Small intestine (tissue), 7 donors: ENCODE data around the gene GINS2. TPM values are rescaled to one million over a fixed set of nuclear protein-coding genes. Genes with fewer than 3 reads are reported as not detected.
A peak's percentile ranks its signal among the peaks of the same experiment; 100 is the strongest.

Experiments
- DNase-seq, 2 donors: peaks; one replicate each; pipeline versions ENCODE4 v3.0.0 to v3.0.0-alpha.2; 2013
- FAIRE-seq: peaks from 2 replicates; lab custom pipeline; 2012; peaks lifted over from hg19 to GRCh38; lab: Jason Lieb, UNC
- H3K27ac ChIP-seq, 3 donors: one replicate each; pipeline ENCODE4 v1.5.1; 2013; ENCODE audit warnings: low read length in 2 of 3, mild to moderate bottlenecking in 2 of 3, control low read depth in 1 of 3, inconsistent platforms in 1 of 3, low read depth in 1 of 3, moderate library complexity in 1 of 3
- H3K27me3 ChIP-seq, 3 donors: one replicate each; pipeline ENCODE4 v1.6.1; 2013; ENCODE audit warnings: low read length in 3 of 3, inconsistent platforms in 1 of 3; ENCODE audit not compliant: control insufficient read depth in 3 of 3, insufficient read depth in 3 of 3
- H3K36me3 ChIP-seq, 3 donors: one replicate each; pipeline ENCODE4 v1.6.1; 2013; ENCODE audit warnings: low read length in 3 of 3, inconsistent platforms in 1 of 3, low read depth in 1 of 3, mild to moderate bottlenecking in 1 of 3, moderate library complexity in 1 of 3; ENCODE audit not compliant: control insufficient read depth in 3 of 3, insufficient read depth in 2 of 3
- H3K4me1 ChIP-seq, 3 donors: one replicate each; pipeline ENCODE4 v1.6.1; 2013; ENCODE audit warnings: low read length in 2 of 3, inconsistent platforms in 1 of 3, low read depth in 1 of 3, mild to moderate bottlenecking in 1 of 3, moderate library complexity in 1 of 3; ENCODE audit not compliant: control insufficient read depth in 3 of 3, insufficient read depth in 2 of 3
- H3K4me3 ChIP-seq, 3 donors: one replicate each; pipeline ENCODE4 v1.5.1; 2013; ENCODE audit warnings: low read length in 3 of 3, control low read depth in 1 of 3, inconsistent platforms in 1 of 3, low read depth in 1 of 3, mild to moderate bottlenecking in 1 of 3, moderate library complexity in 1 of 3
- H3K9me3 ChIP-seq, 2 donors: one replicate each; pipeline ENCODE4 v1.6.1; 2013; ENCODE audit warnings: low read depth in 1 of 2, low read length in 1 of 2; ENCODE audit not compliant: control insufficient read depth in 2 of 2, insufficient read depth in 1 of 2
- WGBS, 3 donors: extraction: QIAGEN DNeasy Blood & Tissue Kit; methylation state at CpG; one replicate each; pipeline ENCODE4 v1.1.7; 2013; 5-methylcytosine and 5-hydroxymethylcytosine counted together
- polyA plus RNA-seq, 4 donors: library from polyadenylated mRNA; stranded (reverse) in 3 of 4; unstranded in 1 of 4; fragments of 200-250 nt in 3 of 4; fragments of 120-200 nt in 1 of 4; gene quantifications; one replicate each; pipeline versions ENCODE4 v1.2.1 to v1.2.3, GENCODE V29; 2013
- donor health status: healthy with polysubstance abuse.
- donor health status: control.
- donor health status: control.
- donor health status: Bipolar disorder and iron deficiency.
- donor health status: healthy.

GINS2 gene
- polyA plus RNA-seq, 4 donors = 2.0 to 11.2 (median 6.4) TPM

- Histone ChIP-seq H3K27ac (no peak overlapping the region), H3K9me3 (peaks cover 0 to 14% of the 10 kb centered on the region in 2 donors), H3K36me3 (peaks cover 0 to 2% (median 0%) of the 10 kb centered on the region in 3 donors), H3K4me1 (peaks cover 0 to 4% (median 0%) of the 10 kb centered on the region in 3 donors), H3K27me3 (peaks cover 0 to 29% (median 0%) of the 10 kb centered on the region in 3 donors), H3K4me3 (no peak overlapping the region)
- peak in 1 of 2 donors; percentile 40 for DNase-seq
- 15 to 46% (median 28%) methylated on average over 9 of the region's 9 CpGs for WGBS, 3 donors
- no peak for FAIRE-seq
Measured at GRCh38 chr16:85712801-85713200, 24.0 kb upstream of the GINS2 start.

- WGBS, 3 donors = 73 to 86% (median 76%) methylated on average over 6 of the region's 6 CpGs
- no peak for FAIRE-seq
Measured at GRCh38 chr16:85711982-85712587, 23.3 kb upstream of the GINS2 start.

DNA sequence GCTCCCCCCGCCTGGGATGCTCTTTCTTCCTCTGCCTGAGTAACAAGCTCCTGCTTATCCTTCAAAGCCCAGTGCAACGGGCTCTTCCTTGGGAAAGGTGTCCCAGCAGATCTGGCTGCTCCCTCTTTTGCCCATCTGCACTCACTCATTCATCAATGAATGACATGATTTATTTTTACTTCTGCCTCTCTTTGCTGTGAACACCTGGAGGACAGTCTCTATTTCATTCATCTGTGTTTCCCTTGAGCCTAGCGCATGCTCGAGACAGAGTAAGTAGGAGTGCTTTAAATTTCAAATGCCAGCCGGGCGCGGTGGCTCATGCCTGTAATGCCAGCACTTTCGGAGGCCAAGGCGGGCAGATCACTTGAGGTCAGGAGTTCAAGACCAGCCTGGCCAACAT lies 22.0 kb upstream of the GINS2 start:
- Histone ChIP-seq H3K36me3 (peaks cover 0 to 2% (median 0%) of the 10 kb centered on the region in 3 donors), H3K27ac (no peak overlapping the region), H3K4me3 (no peak overlapping the region), H3K9me3 (peaks cover 0 to 14% of the 10 kb centered on the region in 2 donors), H3K4me1 (no peaks in the 10 kb centered on the region), H3K27me3 (peaks cover 0 to 21% (median 0%) of the 10 kb centered on the region in 3 donors)
- no peak for DNase-seq
- WGBS, 3 donors = 92 to 93% (median 93%) methylated on average over 9 of the region's 9 CpGs
- no peak for FAIRE-seq

More at GRCh38 chr16:85711982-85712587, 23.3 kb upstream of the GINS2 start:
- DNase-seq = no peak
- Histone ChIP-seq H3K36me3 (peaks cover 0 to 2% (median 0%) of the 10 kb centered on the region in 3 donors), H3K9me3 (peaks cover 0 to 14% of the 10 kb centered on the region in 2 donors), H3K4me3 (no peak overlapping the region), H3K27me3 (peaks cover 0 to 29% (median 0%) of the 10 kb centered on the region in 3 donors), H3K4me1 (no peaks in the 10 kb centered on the region), H3K27ac (no peak overlapping the region)

DNA sequence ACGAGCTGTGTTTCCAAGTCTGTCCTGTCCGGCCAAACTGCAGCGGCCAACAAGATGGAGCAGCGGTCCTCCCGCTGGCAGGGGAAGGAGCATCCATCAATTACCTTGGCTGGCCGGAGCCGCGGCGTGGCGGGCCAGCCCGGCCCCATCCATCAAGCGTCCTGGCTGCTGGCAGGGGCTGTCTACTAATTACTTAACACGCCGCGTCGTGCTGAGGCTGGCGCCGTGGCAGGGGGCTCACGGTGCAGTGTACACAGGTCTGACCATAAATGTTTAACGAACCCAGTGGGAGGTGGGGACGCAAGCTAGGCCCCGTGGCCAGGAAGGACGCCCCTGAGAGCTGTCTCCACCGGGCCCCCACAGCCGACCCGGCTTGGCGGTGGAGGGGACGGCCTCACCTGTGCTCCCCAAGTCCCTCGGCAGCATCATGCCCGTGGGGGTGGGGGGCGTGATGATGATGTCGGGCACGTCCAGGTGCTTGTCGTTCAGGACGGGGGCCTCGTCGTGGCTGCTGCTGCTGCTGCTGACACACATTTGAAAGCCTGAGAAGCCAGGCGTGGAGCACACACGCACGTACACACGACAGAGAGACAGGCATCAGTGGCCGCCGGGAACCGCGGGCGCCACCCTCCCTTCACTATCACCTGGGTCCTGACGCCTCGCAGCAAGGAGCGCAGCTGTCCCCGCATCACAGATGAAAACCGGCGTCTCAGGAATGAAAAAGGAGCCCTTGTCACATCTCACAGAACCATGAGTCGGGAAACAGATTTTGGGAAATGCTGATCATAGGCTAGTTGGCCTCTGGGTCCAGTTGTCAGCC lies 21.2 kb upstream of the GINS2 start:
- H3K4me1 ChIP-seq = no peaks in the 10 kb centered on the region
- peaks cover 0 to 14% of the 10 kb centered on the region in 2 donors for H3K9me3 ChIP-seq
- H3K4me3 ChIP-seq = no peak overlapping the region
- WGBS, 3 donors = 79 to 90% (median 85%) methylated on average over 53 of the region's 53 CpGs
- FAIRE-seq (no peak), DNase-seq (no peak)
- H3K27me3 ChIP-seq = peaks cover 0 to 14% (median 0%) of the 10 kb centered on the region in 3 donors
- H3K27ac ChIP-seq = no peak overlapping the region
- H3K36me3 ChIP-seq = peaks cover 0 to 2% (median 0%) of the 10 kb centered on the region in 3 donors

DNA sequence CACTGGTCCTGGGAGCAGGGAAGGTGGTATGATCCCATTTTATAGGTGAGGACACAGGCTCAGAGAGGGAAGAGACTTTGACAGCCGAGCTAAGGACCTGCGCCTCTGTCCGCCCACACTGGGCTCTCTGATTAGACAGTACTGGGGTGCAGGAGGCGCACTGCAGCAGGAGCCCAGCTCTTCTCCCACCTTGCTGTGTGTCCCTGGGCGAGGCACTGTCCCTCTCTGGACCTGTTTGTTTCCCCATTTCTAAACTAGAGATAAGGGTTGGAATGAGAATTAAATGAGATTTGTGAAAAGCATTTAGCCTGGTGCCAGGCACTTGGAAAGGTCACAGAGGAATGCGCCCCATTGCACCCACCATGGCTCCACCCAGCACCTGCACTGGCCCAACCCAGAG lies 19.6 kb upstream of the GINS2 start:
- 71 to 93% (median 90%) methylated on average over 6 of the region's 6 CpGs for WGBS, 3 donors
- Histone ChIP-seq H3K4me1 (no peaks in the 10 kb centered on the region), H3K9me3 (peaks cover 0 to 14% of the 10 kb centered on the region in 2 donors), H3K4me3 (no peak overlapping the region), H3K36me3 (peaks cover 0 to 2% (median 0%) of the 10 kb centered on the region in 3 donors), H3K27ac (no peak overlapping the region), H3K27me3 (peaks cover 0 to 14% (median 0%) of the 10 kb centered on the region in 3 donors)
- DNase-seq (no peak), FAIRE-seq (no peak)

GRCh38 chr16:85707528-85708095 lies 18.9 kb upstream of the GINS2 start:
- Histone ChIP-seq H3K4me1 (no peaks in the 10 kb centered on the region), H3K4me3 (no peak overlapping the region), H3K9me3 (peaks cover 0 to 12% of the 10 kb centered on the region in 2 donors), H3K27ac (no peak overlapping the region), H3K36me3 (peaks cover 0 to 2% (median 0%) of the 10 kb centered on the region in 3 donors), H3K27me3 (peaks cover 0 to 14% (median 0%) of the 10 kb centered on the region in 3 donors)
- no peak for FAIRE-seq
- 18 to 64% (median 45%) methylated on average over 15 to 16 of the region's 16 CpGs for WGBS, 3 donors
- DNase-seq = peak in 1 of 2 donors; percentile 29

GRCh38 chr16:85706449-85707034 lies 17.8 kb upstream of the GINS2 start:
- Histone ChIP-seq H3K9me3 (peaks cover 0 to 6% of the 10 kb centered on the region in 2 donors), H3K27ac (no peak overlapping the region), H3K27me3 (peaks cover 0 to 14% (median 0%) of the 10 kb centered on the region in 3 donors), H3K4me1 (no peaks in the 10 kb centered on the region), H3K36me3 (peaks cover 0 to 2% (median 0%) of the 10 kb centered on the region in 3 donors), H3K4me3 (no peak overlapping the region)
- DNase-seq = no peak
- no peak for FAIRE-seq
- 88 to 93% (median 91%) methylated on average over 10 to 11 of the region's 11 CpGs for WGBS, 3 donors
